Measurements from ENCODE around the gene MUC13.

DNA sequence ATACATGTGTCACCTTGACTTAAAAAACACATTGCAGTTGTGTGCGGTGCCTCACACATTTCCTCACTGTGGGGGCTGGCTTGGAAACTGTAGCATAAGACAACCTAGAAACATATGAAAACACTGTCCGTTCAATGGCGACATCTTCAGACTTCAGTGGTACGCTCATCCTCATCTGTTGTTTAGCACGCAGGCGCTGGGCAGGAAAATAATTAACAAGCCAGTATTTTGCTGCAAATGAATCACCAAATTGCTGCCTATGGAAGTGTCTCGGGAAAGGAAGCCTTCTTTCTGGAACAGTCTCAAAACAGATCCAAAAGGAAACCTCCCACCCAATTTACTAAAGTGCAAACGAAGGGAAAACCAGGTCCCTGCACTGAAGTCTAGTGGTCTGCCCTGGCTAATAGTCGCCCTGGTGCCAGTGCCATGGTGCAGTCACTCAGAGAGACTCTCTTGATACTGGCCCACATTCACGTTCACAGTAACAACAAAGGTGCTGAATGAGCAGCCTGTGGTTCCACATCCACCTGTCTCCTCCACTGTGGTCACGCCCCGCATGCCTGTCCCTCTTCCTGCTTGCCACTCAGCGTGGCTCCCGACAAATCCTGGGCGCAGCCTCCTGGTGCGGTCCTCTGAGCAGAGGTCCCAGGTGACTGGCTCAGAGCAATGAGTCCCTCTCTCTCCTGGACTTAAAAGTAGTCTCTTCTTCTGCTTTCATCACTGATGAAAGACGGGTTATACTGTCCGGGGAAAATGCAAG, 35.6 kb upstream of the MUC13 start:
- no peak for TF ChIP-seq EZH2 (IDR thresholded peaks at IDR 0.05)
- no peak for TF ChIP-seq POLR2AphosphoS5 (IDR thresholded peaks at IDR 0.05; ENCODE audit: borderline replicate concordance, low read depth, low read length)
- no peak for TF ChIP-seq FOXP2 (optimal IDR thresholded peaks at IDR 0.05; ENCODE audit: control extremely low read depth, extremely low read length, insufficient read depth)

All from SK-N-MC (cell line).